Fibroblast of lung (primary cell): Measurements from ENCODE around the gene LRRC8D. TPM values are rescaled to one million over a fixed set of nuclear protein-coding genes. Genes with fewer than 3 reads are reported as not detected.
A peak's percentile ranks its signal among the peaks of the same experiment; 100 is the strongest.
"Not testable (repeated sequence)": the region's sequence is repeated elsewhere in the genome, so short reads cannot be mapped to it uniquely, and the experiment has no call there.

Experiments used
- DNase-seq, 2 donors: peaks; one replicate each; pipeline versions ENCODE4 v3.0.0 to v3.0.0-alpha.2; 2010; ENCODE audit warnings: low read depth in 2 of 2
- H2AFZ ChIP-seq: 2 replicates; pipeline ENCODE4 v1.5.1; 2012; ENCODE audit warnings: low read length, control low read depth, inconsistent platforms
- H3K27ac ChIP-seq: 2 replicates; pipeline ENCODE4 v1.5.1; 2011; ENCODE audit warnings: low read length, control low read depth; ENCODE audit not compliant: insufficient read depth
- H3K27me3 ChIP-seq: 2 replicates; pipeline ENCODE4 v1.5.1; 2011; ENCODE audit warnings: mild to moderate bottlenecking, low read length; ENCODE audit not compliant: control insufficient read depth, insufficient read depth
- H3K36me3 ChIP-seq: 2 replicates; pipeline ENCODE4 v1.5.1; 2011; ENCODE audit warnings: low read length; ENCODE audit not compliant: control insufficient read depth, insufficient read depth
- H3K4me1 ChIP-seq: 2 replicates; pipeline ENCODE4 v1.5.1; 2011; ENCODE audit warnings: low read length; ENCODE audit not compliant: control insufficient read depth, insufficient read depth; ENCODE audit errors: extremely low read depth
- H3K4me2 ChIP-seq: 2 replicates; pipeline ENCODE4 v1.5.1; 2011; ENCODE audit warnings: low read length, control low read depth; ENCODE audit not compliant: insufficient read depth; ENCODE audit errors: extremely low read depth
- H3K4me3 ChIP-seq, 4 experiments: fragments of 200-600 bp in 1 of 4; sonication (generic) in 1 of 4; replicated peaks in 1 of 4; 2 replicates each; pipeline ENCODE4 v1.5.1; 2011 to 2016; ENCODE audit warnings: low read length in 4 of 4, low read depth in 3 of 4, mild to moderate bottlenecking in 3 of 4, control low read depth in 2 of 4, inconsistent platforms in 1 of 4, mixed read lengths in 1 of 4; ENCODE audit not compliant: insufficient read depth in 1 of 4; ENCODE audit errors: control extremely low read depth in 1 of 4
- H3K79me2 ChIP-seq: 2 replicates; pipeline ENCODE4 v1.5.1; 2012; ENCODE audit warnings: mild to moderate bottlenecking, low read length, inconsistent platforms; ENCODE audit not compliant: control insufficient read depth, insufficient read depth
- H3K9ac ChIP-seq: 2 replicates; pipeline ENCODE4 v1.5.1; 2011; ENCODE audit warnings: mild to moderate bottlenecking, low read length, control low read depth; ENCODE audit not compliant: insufficient read depth
- H3K9me3 ChIP-seq: 2 replicates; pipeline ENCODE4 v1.5.1; 2012; ENCODE audit warnings: low read depth, low read length; ENCODE audit not compliant: control insufficient read depth, insufficient read depth
- H4K20me1 ChIP-seq: 2 replicates; pipeline ENCODE4 v1.5.1; 2011; ENCODE audit warnings: low read length; ENCODE audit not compliant: control insufficient read depth, insufficient read depth; ENCODE audit errors: extremely low read depth
- CTCF ChIP-seq, 2 donors: IDR thresholded peaks in 1 of 2; conservative IDR thresholded peaks in 1 of 2; 1 replicate in 1 of 2; 2 replicates in 1 of 2; pipeline ENCODE4 v1.5.1; 2011 to 2012; ENCODE audit warnings: low read length in 2 of 2, control low read depth in 1 of 2, inconsistent platforms in 1 of 2, low read depth in 1 of 2, mild to moderate bottlenecking in 1 of 2
- EZH2 ChIP-seq: IDR thresholded peaks from 2 replicates; pipeline ENCODE4 v1.5.1; 2012; ENCODE audit warnings: low read length, control low read depth, mild to moderate bottlenecking; ENCODE audit errors: missing control alignments
- polyA plus RNA-seq, 2 donors: library from polyadenylated mRNA; depleted of rRNA in 1 of 2; stranded (reverse) in 1 of 2; unstranded in 1 of 2; fragments of >200 nt; gene quantifications; 2 replicates each; pipeline ENCODE4 v1.2.1, GENCODE V29; 2011 to 2012; ENCODE audit warnings: missing spikeins in 1 of 2
- total RNA-seq: library from RNA; depleted of rRNA; stranded (reverse); fragments of >200 nt; gene quantifications from 2 replicates; pipeline ENCODE4 v1.2.1, GENCODE V29; 2014

The LRRC8D gene
- total and polyA plus RNA-seq, 2 donors (not counting 1 experiment from before 2014, with no cell fraction given) = 41.0 to 58.1 TPM

DNA sequence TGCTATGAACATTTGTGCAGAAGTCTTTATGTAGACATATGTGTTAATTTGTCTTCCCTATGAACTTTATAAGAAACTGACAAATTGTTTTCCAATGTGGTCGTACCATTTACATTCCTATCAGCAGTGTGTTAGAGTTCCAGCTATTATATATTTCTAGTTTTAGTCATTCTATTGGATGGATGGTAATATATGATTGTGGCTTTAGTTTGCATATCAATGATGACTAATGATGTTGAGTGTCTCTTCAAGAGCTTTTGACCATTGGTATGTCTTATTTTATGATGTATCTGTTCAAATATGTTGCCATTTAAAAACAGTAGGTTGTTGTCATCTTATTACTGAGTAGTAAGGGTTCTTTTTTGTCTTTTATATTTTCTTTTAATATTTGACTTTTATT lies 157.9 kb downstream of the LRRC8D start:
- H3K79me2 ChIP-seq = no peaks in the 10 kb centered on the region
- H3K27me3 ChIP-seq = no peaks in the 10 kb centered on the region
- peak in 1 of 2 donors; percentile 80 for DNase-seq

GRCh38 chr1:89980605-89981004 lies 159.8 kb downstream of the LRRC8D start:
- no peak overlapping the region for H2AFZ ChIP-seq
- TF ChIP-seq EZH2 (no peak), CTCF (conservative IDR thresholded peaks at IDR 0.05 in 1 of 2, IDR thresholded peaks at IDR 0.05 in 1 of 2; ENCODE audit: low read depth in 1 of 2, low read length in 2 of 2) (no peak)
- H3K79me2 ChIP-seq = no peaks in the 10 kb centered on the region
- H3K27ac ChIP-seq = no peak overlapping the region
- no peaks in the 10 kb centered on the region for H3K9me3 ChIP-seq
- DNase-seq = no peak
- no peak overlapping the region for H3K9ac ChIP-seq
- no peaks in the 10 kb centered on the region for H3K36me3 ChIP-seq
- H3K4me2 ChIP-seq = no peak overlapping the region
- H4K20me1 ChIP-seq = no peaks in the 10 kb centered on the region
- no peaks in the 10 kb centered on the region for H3K27me3 ChIP-seq
- peaks cover 5% of the 10 kb centered on the region for H3K4me1 ChIP-seq
- H3K4me3 ChIP-seq = no peak overlapping the region

More for the DNA sequence above, 157.9 kb downstream of the LRRC8D start:
- Histone ChIP-seq H3K36me3 (no peaks in the 10 kb centered on the region), H2AFZ (no peak overlapping the region), H3K9ac (no peak overlapping the region), H3K9me3 (no peaks in the 10 kb centered on the region), H3K4me3 (no peak overlapping the region), H3K4me1 (peaks cover 8% of the 10 kb centered on the region), H3K27ac (no peak overlapping the region), H4K20me1 (no peaks in the 10 kb centered on the region), H3K4me2 (no peak overlapping the region)
- TF ChIP-seq CTCF (conservative IDR thresholded peaks at IDR 0.05 in 1 of 2, IDR thresholded peaks at IDR 0.05 in 1 of 2; ENCODE audit: low read depth in 1 of 2, low read length in 2 of 2) (no peak), EZH2 (no peak)

- not testable (repeated sequence) for H3K27ac ChIP-seq, H4K20me1 ChIP-seq, H3K4me3 ChIP-seq, H3K36me3 ChIP-seq, H3K9ac ChIP-seq, H3K9me3 ChIP-seq, H3K27me3 ChIP-seq, H2AFZ ChIP-seq, H3K4me2 ChIP-seq, DNase-seq, H3K4me1 ChIP-seq, H3K79me2 ChIP-seq
These were observed 162.0 kb downstream of the LRRC8D start for GRCh38 chr1:89982846-89983245.

DNA sequence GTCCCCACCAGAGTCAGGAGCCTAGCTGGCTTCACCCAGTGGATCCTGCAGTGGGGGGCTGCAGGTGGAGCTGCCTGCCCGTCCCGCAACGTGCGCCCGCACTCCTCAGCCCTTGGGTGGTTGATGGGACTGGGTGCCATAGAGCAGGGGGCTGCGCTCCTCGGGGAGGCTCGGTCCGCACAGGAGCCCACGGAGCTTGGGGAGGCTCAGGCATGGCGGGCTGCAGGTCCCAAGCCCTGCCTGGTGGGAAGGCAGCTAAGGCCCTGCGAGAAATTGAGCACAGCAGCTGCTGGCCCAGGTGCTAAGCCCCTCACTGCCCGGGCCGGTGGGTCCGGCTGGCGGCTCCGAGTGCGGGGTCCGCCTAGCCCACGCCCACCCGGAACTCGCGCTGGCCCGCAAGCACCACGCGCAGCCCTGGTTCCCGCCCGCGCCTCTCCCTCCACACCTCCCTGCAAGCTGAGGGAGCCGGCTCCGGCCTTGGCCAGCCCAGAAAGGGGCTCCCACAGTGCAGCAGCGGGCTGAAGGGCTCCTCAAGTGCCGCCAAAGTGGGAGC lies 163.8 kb downstream of the LRRC8D start:
- not testable (repeated sequence) for H3K27ac ChIP-seq, DNase-seq, H3K9me3 ChIP-seq, H3K4me2 ChIP-seq, H2AFZ ChIP-seq, H3K27me3 ChIP-seq, H3K4me1 ChIP-seq, H3K79me2 ChIP-seq, H3K36me3 ChIP-seq, H3K9ac ChIP-seq, H3K4me3 ChIP-seq, H4K20me1 ChIP-seq
